ENCODE data around the gene LRRC61.

GRCh38 chr7:150325901-150326300, 2.7 kb downstream of the LRRC61 start:
- no peak for TF ChIP-seq GATA3 (IDR thresholded peaks at IDR 0.05; ENCODE audit: low read depth, low read length)
- TF ChIP-seq GATA2 (IDR thresholded peaks at IDR 0.05; ENCODE audit: low read depth, low read length) = no peak
